H54 (cell line): Measurements from ENCODE around the gene POLRMT.

ENCODE experiments used
- DNase-seq: peaks from one replicate; pipeline ENCODE4 v3.0.0; 2011; ENCODE audit warnings: low spot score, mixed read lengths; ENCODE audit not compliant: insufficient read length
- FAIRE-seq: peaks from 3 replicates; lab custom pipeline; 2011; peaks lifted over from hg19 to GRCh38; lab: Jason Lieb, UNC
- POLR2A ChIP-seq: IDR thresholded peaks from 2 replicates; pipeline ENCODE4 v1.6.1; 2011; ENCODE audit warnings: low read depth, mild to moderate bottlenecking, low read length

POLRMT gene

GRCh38 chr19:658916-659839 lies 25.8 kb upstream of the POLRMT start:
- FAIRE-seq: no peak
- DNase-seq: no peak
- no peak for TF ChIP-seq POLR2A

DNA sequence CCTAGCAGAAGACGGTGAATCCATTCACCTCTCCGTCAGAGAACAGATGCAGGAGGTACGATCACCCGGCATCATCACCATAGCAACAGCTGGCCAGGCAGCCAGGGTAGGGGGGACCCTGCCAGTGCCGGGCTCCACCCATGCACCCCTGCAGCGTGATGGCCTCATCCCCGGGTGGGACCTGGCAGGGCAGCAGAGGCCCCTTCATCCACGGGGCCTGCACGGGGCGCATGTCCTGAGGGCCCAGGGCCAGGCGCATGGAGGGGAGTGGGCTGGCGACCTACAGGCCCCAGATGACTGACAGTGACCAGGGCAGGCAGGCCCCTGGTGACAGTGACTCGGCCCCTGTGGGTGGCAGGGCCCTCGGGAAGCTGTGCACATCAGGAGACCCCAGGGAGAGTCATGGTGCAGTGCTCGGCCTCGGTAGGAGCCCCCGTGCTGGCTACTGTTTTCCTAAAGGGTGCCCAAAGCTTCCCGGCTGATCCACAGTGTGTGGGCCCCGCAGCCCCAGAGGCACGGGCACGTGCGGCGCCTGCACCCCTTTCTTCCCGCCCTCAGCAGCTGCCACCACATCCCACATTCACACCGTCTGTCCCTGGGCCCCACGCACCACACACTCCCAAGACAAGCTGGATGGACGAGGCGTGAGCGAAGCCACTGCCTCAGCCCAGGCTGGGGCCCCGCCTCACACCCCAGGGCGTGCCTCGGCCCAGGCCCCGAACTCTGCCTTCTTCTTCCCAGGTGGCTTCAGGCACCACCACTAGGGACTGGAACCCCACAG lies 24.9 kb upstream of the POLRMT start:
- no peak for TF ChIP-seq POLR2A
- FAIRE-seq: no peak
- no peak for DNase-seq

DNA sequence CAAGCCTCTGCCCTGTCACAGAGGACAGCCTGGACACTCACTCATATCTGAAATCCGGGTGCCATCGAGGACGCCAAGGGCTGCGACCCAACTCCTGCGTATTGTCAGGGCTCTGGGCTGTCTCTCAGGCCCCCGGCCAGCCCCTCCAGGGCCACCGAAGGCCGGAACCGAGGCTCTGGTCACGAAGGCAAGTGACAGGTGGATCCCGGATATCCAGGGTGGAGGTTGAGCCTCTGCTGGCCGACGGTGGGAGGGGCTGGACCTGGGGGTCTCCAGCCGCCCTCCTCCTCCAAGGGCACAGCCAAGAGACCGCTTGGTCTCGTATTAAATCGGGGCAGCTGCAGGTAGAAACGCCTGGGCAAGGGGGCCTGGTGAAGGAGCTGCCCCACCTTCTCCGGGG lies 24.3 kb upstream of the POLRMT start:
- DNase-seq (no peak), FAIRE-seq (no peak)
- TF ChIP-seq POLR2A: no peak

- FAIRE-seq (no peak), DNase-seq (no peak)
- TF ChIP-seq POLR2A: no peak
Observed at GRCh38 chr19:656751-657559, 23.6 kb upstream of the POLRMT start.

DNA sequence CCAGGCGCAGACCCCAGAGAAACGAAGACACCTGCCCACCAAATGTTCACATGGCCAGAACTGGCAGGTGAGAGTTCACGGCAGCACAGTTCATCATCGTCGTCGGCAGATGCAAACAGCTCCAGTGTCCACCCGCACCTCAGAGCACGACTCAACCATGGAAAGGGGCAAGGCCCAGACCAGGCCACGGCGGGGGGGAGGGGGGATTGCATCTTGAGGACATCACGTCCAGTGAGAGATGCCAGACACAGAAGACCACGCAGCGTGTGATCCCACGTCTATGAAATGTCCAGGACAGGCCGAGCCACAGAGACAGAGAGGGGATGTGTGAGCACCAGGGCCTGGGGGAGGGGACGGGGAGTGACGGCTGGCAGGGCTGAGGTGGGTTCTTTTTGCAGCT lies 22.4 kb upstream of the POLRMT start:
- no peak for TF ChIP-seq POLR2A
- no peak for DNase-seq
- no peak for FAIRE-seq

DNA sequence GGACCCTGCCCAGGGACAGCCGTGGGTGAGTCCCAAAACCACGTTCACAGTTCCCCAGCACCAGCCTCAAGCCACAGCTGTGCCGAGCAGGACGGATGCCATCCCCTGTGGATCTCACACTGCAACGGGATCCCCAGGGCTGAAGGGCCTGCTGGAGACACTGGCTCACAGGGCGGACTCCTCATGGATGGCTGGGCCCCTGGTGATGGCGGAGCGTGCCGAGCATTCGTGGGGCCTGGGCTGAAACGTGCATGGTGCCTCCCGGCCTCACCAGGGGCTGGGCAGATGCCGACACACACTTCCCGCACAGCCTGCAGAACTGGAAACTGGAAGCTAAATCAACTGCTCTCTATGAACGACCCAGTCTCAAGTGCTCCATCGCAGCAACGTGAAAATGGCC lies 20.1 kb upstream of the POLRMT start:
- FAIRE-seq (no peak), DNase-seq (no peak)
- TF ChIP-seq POLR2A: no peak

GRCh38 chr19:652467-653389 lies 19.4 kb upstream of the POLRMT start:
- FAIRE-seq (no peak), DNase-seq (no peak)
- no peak for TF ChIP-seq POLR2A

- DNase-seq (no peak), FAIRE-seq (no peak)
- no peak for TF ChIP-seq POLR2A
Observed at GRCh38 chr19:651991-652390, 18.7 kb upstream of the POLRMT start.

DNA sequence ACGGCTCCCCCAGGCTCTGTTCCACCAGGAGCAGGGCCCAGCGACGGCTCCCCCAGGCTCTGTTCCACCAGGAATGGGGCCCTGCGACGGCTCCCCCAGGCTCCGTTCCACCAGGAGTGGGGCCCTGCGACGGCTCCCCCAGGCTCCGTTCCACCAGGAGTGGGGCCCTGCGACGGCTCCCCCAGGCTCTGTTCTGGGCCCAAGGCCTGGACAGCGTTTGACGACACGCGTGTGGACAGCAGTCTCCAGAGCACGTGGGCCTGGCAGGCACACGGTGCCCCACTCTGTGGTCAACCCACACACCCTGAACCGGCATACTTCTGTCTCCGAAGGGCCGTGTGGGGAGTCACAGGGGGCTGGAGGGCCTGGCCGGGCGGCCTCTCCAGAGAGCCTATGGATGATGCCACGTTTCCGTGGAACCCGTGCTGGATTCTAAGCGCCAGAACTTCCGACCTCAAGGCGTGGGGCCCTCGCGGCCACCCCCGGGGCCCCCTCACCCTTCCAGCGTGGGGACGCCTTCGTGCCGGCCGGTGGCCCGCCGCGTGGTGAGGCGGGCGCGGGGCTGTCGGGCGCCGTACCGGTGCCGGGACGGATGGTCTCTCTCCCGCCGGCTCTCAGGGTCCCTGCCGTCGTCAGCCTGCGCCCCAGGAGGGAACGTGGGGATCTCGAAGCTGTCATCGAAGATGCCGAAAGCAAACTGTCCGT lies 17.9 kb upstream of the POLRMT start:
- DNase-seq (no peak), FAIRE-seq (no peak)
- TF ChIP-seq POLR2A: no peak

GRCh38 chr19:650121-650520 lies 16.8 kb upstream of the POLRMT start:
- no peak for TF ChIP-seq POLR2A
- DNase-seq (no peak), FAIRE-seq (no peak)

GRCh38 chr19:648904-649801 lies 15.8 kb upstream of the POLRMT start:
- TF ChIP-seq POLR2A: no peak
- no peak for FAIRE-seq
- DNase-seq: no peak
